ENCODE results near the gene KRTCAP2. TPM values are rescaled to one million over a fixed set of nuclear protein-coding genes. Genes with fewer than 3 reads are reported as not detected.

The KRTCAP2 gene
- total and polyA plus RNA-seq, 12 donors = 96.1 to 355 (median 129) TPM

- TF ChIP-seq, protein P1, sequence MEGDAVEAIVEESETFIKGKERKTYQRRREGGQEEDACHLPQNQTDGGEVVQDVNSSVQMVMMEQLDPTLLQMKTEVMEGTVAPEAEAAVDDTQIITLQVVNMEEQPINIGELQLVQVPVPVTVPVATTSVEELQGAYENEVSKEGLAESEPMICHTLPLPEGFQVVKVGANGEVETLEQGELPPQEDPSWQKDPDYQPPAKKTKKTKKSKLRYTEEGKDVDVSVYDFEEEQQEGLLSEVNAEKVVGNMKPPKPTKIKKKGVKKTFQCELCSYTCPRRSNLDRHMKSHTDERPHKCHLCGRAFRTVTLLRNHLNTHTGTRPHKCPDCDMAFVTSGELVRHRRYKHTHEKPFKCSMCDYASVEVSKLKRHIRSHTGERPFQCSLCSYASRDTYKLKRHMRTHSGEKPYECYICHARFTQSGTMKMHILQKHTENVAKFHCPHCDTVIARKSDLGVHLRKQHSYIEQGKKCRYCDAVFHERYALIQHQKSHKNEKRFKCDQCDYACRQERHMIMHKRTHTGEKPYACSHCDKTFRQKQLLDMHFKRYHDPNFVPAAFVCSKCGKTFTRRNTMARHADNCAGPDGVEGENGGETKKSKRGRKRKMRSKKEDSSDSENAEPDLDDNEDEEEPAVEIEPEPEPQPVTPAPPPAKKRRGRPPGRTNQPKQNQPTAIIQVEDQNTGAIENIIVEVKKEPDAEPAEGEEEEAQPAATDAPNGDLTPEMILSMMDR (IDR thresholded peaks at IDR 0.05) = no peak
- DNase-seq (no peak), ATAC-seq (no peak)
- Histone ChIP-seq H3K27me3 (no peaks in the 10 kb centered on the region), H3K36me3 (no peaks in the 10 kb centered on the region), H3K27ac (no peak overlapping the region), H3K4me3 (no peak overlapping the region), H3K4me1 (peaks cover 0 to 14% (median 8%) of the 10 kb centered on the region in 9 donors), H3K9me3 (no peaks in the 10 kb centered on the region)
- intact Hi-C loops (cut with DNase I) = no loop called here
- WGBS, 2 donors = 89 to 90% methylated on average over 20 of the region's 20 CpGs
Measured at GRCh38 chr1:155183775-155184221, 10.7 kb upstream of the KRTCAP2 start.

DNA sequence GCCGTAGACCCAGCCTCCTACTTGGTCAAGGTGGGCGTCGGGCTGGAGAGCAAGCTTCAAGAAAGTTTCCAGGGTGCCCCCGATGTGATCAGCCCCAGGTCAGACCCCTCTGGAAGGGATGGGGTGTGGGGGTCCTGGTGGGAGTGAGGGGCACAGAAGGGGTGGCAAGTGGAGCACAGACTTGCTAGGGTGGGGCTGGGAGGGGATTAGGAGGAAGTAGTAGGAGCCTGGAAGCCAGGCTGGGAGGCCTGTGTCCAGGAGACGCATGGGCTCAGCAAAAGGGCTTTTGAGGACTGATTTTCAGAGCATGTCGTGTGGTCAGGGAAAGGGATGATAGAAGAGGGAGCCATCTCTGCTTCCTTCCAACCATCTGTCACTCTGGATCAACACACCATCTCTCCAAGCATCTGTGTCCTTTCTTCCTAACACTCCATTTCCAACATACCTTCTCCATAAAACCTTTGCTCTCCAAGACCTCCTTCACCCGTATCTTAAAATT lies 9.0 kb upstream of the KRTCAP2 start:
- intact Hi-C loops (cut with DNase I) = no loop called here
- Histone ChIP-seq H3K4me3 (no peak overlapping the region), H3K27ac (no peak overlapping the region), H3K4me1 (peaks cover 0 to 18% (median 8%) of the 10 kb centered on the region in 9 donors), H3K9me3 (no peaks in the 10 kb centered on the region), H3K27me3 (no peaks in the 10 kb centered on the region), H3K36me3 (no peaks in the 10 kb centered on the region)
- ATAC-seq (no peak), DNase-seq (no peak)
- 87 to 91% methylated on average over 7 of the region's 7 CpGs for WGBS, 2 donors
- TF ChIP-seq, protein P1 (IDR thresholded peaks at IDR 0.05) = no peak

GRCh38 chr1:155181371-155182051 lies 8.4 kb upstream of the KRTCAP2 start:
- Histone ChIP-seq H3K27ac (no peak overlapping the region), H3K4me3 (no peak overlapping the region), H3K9me3 (no peaks in the 10 kb centered on the region), H3K27me3 (no peaks in the 10 kb centered on the region), H3K4me1 (peaks cover 3 to 24% (median 11%) of the 10 kb centered on the region in 9 donors), H3K36me3 (no peaks in the 10 kb centered on the region)
- DNase-seq (no peak), ATAC-seq (no peak)
- intact Hi-C loops (cut with DNase I) = no loop called here
- WGBS, 2 donors = 90 to 95% methylated on average over 18 of the region's 18 CpGs
- TF ChIP-seq, protein P1 (IDR thresholded peaks at IDR 0.05) = no peak

DNA sequence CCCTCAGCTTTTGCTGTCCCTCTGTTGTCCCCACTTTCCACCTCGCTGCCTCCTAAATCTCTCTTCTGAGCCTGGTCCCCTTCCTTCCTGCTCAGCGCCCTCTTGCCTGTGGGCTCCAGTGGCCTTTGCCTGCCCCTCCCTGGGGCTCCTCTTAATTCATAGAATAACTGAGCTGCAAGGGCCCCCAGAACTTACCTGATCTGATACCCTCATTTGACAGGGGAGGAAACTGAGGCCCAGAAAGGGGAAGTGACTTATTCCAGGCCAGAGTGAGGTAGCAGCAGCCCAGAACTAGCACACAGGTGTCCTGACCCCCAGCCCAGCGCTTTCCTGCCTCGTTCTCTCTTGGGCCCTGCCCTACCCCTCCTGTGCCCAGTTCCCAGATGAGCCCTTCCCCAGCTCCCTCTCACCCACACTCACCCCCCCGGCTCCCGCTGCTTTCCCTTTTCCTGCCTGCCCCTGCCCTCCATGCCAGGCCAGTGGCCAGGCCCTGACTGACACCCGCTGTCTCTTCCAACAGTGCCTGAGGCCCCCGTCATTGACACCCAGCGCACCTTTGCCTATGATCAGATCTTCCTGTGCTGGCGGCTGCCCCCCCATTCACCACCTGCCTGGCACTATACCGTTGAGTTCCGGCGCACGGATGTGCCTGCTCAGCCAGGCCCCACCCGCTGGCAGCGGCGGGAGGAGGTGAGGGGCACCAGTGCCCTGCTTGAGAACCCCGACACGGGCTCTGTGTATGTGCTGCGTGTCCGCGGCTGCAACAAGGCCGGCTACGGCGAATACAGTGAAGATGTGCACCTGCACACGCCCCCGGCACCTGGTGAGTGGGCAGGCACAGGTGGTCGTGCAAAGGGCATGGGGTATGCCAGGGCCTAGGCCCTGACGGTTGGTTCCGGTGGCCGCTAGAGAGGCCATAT lies 6.3 kb upstream of the KRTCAP2 start:
- Histone ChIP-seq H3K4me3 (no peak overlapping the region), H3K27ac (no peak overlapping the region), H3K27me3 (peaks cover 1 to 18% (median 12%) of the 10 kb centered on the region in 7 donors), H3K36me3 (no peaks in the 10 kb centered on the region), H3K4me1 (peaks cover 0 to 24% (median 6%) of the 10 kb centered on the region in 9 donors), H3K9me3 (no peaks in the 10 kb centered on the region)
- WGBS, 2 donors = 92 to 95% methylated on average over 31 of the region's 31 CpGs
- ATAC-seq (no peak), DNase-seq (no peak)
- intact Hi-C loops (cut with DNase I) = loop anchor here in 3 of 10 donors (5.0 to 10.0 kb wide), 3 partner anchors 43 to 48 kb away; no protein-coding TSS in a partner anchor
- TF ChIP-seq, protein P1 (IDR thresholded peaks at IDR 0.05) = no peak
